ENCODE measurements around the gene ABI3. TPM values are rescaled to one million over a fixed set of nuclear protein-coding genes. Genes with fewer than 3 reads are reported as not detected.

Gene ABI3
- polyA plus RNA-seq, 4 donors = 2.7 to 18.6 (median 8.7) TPM

DNA sequence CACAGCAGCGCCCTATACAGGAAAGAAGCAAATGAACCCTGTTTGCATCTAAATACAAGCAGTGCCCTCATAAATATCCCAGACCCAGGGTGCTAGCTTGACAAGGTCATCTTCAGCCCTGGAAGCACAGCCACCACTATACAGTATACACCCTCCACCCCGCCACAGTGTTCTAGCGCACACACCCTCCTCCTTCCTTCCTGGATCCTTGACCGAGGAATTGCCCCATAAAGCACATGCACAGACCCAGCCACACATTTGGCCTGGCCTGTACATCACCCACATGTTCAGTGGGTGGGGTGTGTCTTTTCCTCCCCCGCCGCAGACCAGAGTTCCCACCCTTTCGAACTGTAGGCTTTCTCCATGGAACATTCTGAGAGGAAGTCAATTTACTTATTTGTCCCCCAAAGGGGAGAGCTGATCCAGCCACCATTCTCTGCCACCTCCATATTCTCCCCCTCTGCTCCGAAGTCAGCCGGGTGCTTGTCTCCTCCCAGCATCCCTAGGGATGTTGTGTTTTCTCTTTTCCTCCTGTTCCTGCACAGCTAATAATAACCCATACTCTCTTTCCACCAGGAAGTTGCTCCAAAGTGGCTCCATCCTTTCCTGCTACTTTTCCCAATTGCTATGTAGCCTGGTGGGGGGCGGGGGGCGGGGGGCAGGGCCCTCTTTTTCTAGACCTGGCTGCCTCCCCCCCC is 6.6 kb downstream of the ABI3 start:
- H3K4me3 ChIP-seq (ENCODE audit: low read depth in 1 of 3, low read length in 3 of 3) = no peak overlapping the region
- peaks cover 0 to 14% (median 0%) of the 10 kb centered on the region in 3 donors for H3K27me3 ChIP-seq (ENCODE audit: control insufficient read depth in 3 of 3, insufficient read depth in 3 of 3, low read length in 3 of 3)
- peaks cover 0 to 20% (median 0%) of the 10 kb centered on the region in 3 donors for H3K36me3 ChIP-seq (ENCODE audit: control insufficient read depth in 3 of 3, insufficient read depth in 2 of 3, low read depth in 1 of 3, low read length in 3 of 3)
- H3K4me1 ChIP-seq (ENCODE audit: control insufficient read depth in 3 of 3, insufficient read depth in 2 of 3, low read depth in 1 of 3, low read length in 2 of 3) = peaks cover 0 to 3% (median 0%) of the 10 kb centered on the region in 3 donors
- FAIRE-seq (no peak), DNase-seq (no peak)
- no peaks in the 10 kb centered on the region for H3K9me3 ChIP-seq (ENCODE audit: control insufficient read depth in 2 of 2, insufficient read depth in 1 of 2, low read depth in 1 of 2, low read length in 1 of 2)
- H3K27ac ChIP-seq (ENCODE audit: low read depth in 1 of 3, low read length in 2 of 3) = peak overlapping the region in 1 of 3 donors; percentile 68
- WGBS, 3 donors = 56 to 62% (median 57%) methylated on average over 11 of the region's 11 CpGs

DNA sequence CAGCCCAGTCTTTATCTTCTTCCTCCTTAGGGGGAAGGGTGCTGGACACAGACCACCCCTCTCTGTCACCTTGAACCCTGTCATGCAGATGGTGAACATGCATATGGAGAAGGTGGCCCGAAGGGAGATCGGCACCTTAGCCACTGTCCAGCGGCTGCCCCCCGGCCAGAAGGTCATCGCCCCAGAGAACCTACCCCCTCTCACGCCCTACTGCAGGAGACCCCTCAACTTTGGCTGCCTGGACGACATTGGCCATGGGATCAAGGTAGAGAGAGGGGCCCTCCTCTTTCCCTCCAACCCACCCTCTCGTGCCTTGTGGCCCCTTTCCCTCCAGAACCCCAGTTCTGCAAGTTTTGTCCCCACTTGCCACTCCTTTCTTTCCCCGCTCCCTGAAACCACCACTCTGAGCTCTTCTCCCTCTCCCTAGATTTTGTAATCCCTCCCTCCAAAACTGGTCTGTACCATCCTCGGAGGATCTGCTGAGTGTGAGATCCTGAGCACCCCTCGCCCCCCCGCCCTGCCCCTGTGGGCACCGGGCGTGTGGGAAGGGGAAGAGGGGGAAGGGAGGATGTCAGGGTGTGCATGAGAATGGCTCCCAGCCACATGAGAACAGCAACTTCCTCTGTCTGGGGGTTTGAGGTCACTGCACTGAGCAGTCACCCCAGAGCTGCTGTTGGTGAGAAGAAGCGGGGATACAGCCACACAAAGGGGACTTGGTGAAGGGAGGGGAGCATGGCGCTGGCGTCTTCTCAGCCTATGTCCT is 7.3 kb downstream of the ABI3 start:
- H3K4me3 ChIP-seq (ENCODE audit: low read depth in 1 of 3, low read length in 3 of 3) = no peak overlapping the region
- H3K4me1 ChIP-seq (ENCODE audit: control insufficient read depth in 3 of 3, insufficient read depth in 2 of 3, low read depth in 1 of 3, low read length in 2 of 3) = peaks cover 0 to 3% (median 0%) of the 10 kb centered on the region in 3 donors
- FAIRE-seq (no peak), DNase-seq (peak in 1 of 2 donors; percentile 66)
- peaks cover 0 to 21% (median 0%) of the 10 kb centered on the region in 3 donors for H3K27me3 ChIP-seq (ENCODE audit: control insufficient read depth in 3 of 3, insufficient read depth in 3 of 3, low read length in 3 of 3)
- H3K27ac ChIP-seq (ENCODE audit: low read depth in 1 of 3, low read length in 2 of 3) = peak overlapping the region in 2 of 3 donors; percentile 24 to 69
- H3K36me3 ChIP-seq (ENCODE audit: control insufficient read depth in 3 of 3, insufficient read depth in 2 of 3, low read depth in 1 of 3, low read length in 3 of 3) = peaks cover 0 to 22% (median 0%) of the 10 kb centered on the region in 3 donors
- no peaks in the 10 kb centered on the region for H3K9me3 ChIP-seq (ENCODE audit: control insufficient read depth in 2 of 2, insufficient read depth in 1 of 2, low read depth in 1 of 2, low read length in 1 of 2)
- 58 to 69% (median 61%) methylated on average over 17 of the region's 17 CpGs for WGBS, 3 donors

DNA sequence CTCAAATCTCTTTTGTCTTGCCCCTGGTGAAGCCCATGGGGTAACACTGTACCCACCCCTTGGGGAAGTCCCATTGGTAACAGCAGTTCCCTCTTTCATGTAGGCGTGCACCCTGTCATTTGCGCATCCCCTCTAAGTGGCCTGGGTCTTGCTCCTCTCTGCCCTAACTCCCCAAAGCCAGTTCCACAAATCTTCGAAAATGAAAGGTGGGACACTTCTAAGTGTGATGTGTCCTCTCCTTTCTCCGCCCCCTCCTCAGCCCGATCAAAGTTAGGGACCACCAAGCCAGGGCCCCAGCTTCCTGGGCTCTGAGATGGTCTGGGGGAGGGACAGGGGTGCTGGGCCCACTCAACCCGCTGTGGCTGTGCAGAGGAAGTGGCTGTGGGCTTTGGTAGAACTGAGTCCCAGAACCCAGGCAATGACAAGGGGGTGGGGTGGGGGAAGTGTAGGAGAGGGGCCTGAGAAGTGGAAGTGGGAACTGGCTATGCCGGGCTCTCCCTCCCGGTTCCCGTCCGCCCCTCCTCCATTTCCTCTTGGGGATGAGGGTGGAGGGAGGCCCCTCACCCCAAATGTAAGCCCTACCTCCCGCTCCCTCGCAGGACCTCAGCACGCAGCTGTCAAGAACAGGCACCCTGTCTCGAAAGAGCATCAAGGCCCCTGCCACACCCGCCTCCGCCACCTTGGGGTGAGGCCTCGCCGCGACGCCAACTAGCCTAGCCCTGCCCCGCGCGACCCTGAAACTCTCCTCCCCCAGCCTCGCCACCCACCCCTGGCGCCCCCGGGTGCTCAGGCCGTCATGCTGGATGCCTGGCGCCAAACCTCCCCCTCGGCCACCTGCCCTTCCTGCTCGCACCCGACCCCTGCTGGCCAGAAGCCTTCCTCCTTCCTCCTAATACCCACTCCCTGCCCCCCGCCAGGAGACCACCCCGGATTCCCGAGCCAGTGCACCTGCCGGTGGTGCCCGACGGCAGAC is 8.7 kb downstream of the ABI3 start:
- FAIRE-seq (no peak), DNase-seq (peak in 1 of 2 donors; percentile 54)
- Histone ChIP-seq H3K27ac (ENCODE audit: low read depth in 1 of 3, low read length in 2 of 3) (peak overlapping the region in 2 of 3 donors; percentile 35 to 52), H3K9me3 (ENCODE audit: control insufficient read depth in 2 of 2, insufficient read depth in 1 of 2, low read depth in 1 of 2, low read length in 1 of 2) (no peaks in the 10 kb centered on the region), H3K36me3 (ENCODE audit: control insufficient read depth in 3 of 3, insufficient read depth in 2 of 3, low read depth in 1 of 3, low read length in 3 of 3) (peaks cover 0 to 25% (median 0%) of the 10 kb centered on the region in 3 donors), H3K27me3 (ENCODE audit: control insufficient read depth in 3 of 3, insufficient read depth in 3 of 3, low read length in 3 of 3) (peaks cover 0 to 35% (median 6%) of the 10 kb centered on the region in 3 donors), H3K4me3 (ENCODE audit: low read depth in 1 of 3, low read length in 3 of 3) (peak overlapping the region in 1 of 3 donors; percentile 5), H3K4me1 (ENCODE audit: control insufficient read depth in 3 of 3, insufficient read depth in 2 of 3, low read depth in 1 of 3, low read length in 2 of 3) (peaks cover 0 to 9% (median 3%) of the 10 kb centered on the region in 3 donors)
- WGBS, 3 donors = 23 to 34% (median 28%) methylated on average over 28 to 37 of the region's 37 CpGs

DNA sequence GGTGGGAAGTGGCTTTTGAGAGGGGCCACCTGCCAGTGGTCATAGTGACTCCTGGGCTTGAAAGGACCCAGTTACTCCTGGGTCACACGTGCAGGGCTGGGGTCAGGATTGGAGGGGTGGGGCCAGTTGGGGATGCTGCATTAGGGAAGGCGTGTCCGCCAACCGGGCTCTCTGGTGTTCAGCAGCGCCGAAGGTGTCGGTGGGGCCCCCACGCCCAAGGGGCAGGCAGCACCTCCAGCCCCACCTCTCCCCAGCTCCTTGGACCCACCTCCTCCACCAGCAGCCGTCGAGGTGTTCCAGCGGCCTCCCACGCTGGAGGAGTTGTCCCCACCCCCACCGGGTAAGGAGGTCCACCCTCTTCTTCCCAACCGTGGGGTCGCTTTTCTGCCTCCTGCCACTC is 9.5 kb downstream of the ABI3 start:
- Histone ChIP-seq H3K9me3 (ENCODE audit: control insufficient read depth in 2 of 2, insufficient read depth in 1 of 2, low read depth in 1 of 2, low read length in 1 of 2) (no peaks in the 10 kb centered on the region), H3K4me1 (ENCODE audit: control insufficient read depth in 3 of 3, insufficient read depth in 2 of 3, low read depth in 1 of 3, low read length in 2 of 3) (peaks cover 0 to 16% (median 3%) of the 10 kb centered on the region in 3 donors), H3K4me3 (ENCODE audit: low read depth in 1 of 3, low read length in 3 of 3) (no peak overlapping the region), H3K27me3 (ENCODE audit: control insufficient read depth in 3 of 3, insufficient read depth in 3 of 3, low read length in 3 of 3) (peaks cover 0 to 43% (median 6%) of the 10 kb centered on the region in 3 donors), H3K27ac (ENCODE audit: low read depth in 1 of 3, low read length in 2 of 3) (peak overlapping the region in 1 of 3 donors; percentile 35), H3K36me3 (ENCODE audit: control insufficient read depth in 3 of 3, insufficient read depth in 2 of 3, low read depth in 1 of 3, low read length in 3 of 3) (peaks cover 0 to 25% (median 0%) of the 10 kb centered on the region in 3 donors)
- WGBS, 3 donors = 45 to 74% (median 67%) methylated on average over 9 to 15 of the region's 15 CpGs
- DNase-seq = no peak
- FAIRE-seq = no peak

DNA sequence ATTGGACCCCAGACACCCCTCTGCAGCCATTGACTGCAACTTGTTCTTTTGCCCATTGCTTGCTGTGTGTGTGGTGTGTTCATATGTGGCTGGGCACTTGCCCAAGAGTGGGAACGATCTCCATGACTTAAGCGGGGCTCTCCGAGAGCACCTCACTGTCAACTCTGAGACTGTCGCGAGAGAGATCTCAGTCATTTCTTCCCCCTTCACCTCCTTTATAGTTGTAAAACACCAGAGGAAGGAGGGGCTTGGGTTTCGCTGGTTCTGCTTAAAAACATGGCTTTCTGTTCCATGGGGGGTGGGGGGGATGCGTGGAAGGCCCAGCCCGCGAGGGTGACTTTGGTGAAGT is 12.6 kb downstream of the ABI3 start:
- Histone ChIP-seq H3K4me1 (ENCODE audit: control insufficient read depth in 3 of 3, insufficient read depth in 2 of 3, low read depth in 1 of 3, low read length in 2 of 3) (peaks cover 0 to 16% (median 0%) of the 10 kb centered on the region in 3 donors), H3K36me3 (ENCODE audit: control insufficient read depth in 3 of 3, insufficient read depth in 2 of 3, low read depth in 1 of 3, low read length in 3 of 3) (peaks cover 0 to 16% (median 0%) of the 10 kb centered on the region in 3 donors), H3K27me3 (ENCODE audit: control insufficient read depth in 3 of 3, insufficient read depth in 3 of 3, low read length in 3 of 3) (peaks cover 0 to 70% (median 6%) of the 10 kb centered on the region in 3 donors), H3K27ac (ENCODE audit: low read depth in 1 of 3, low read length in 2 of 3) (no peak overlapping the region), H3K4me3 (ENCODE audit: low read depth in 1 of 3, low read length in 3 of 3) (no peak overlapping the region), H3K9me3 (ENCODE audit: control insufficient read depth in 2 of 2, insufficient read depth in 1 of 2, low read depth in 1 of 2, low read length in 1 of 2) (no peaks in the 10 kb centered on the region)
- FAIRE-seq = no peak
- 5 to 18% (median 13%) methylated on average over 9 of the region's 9 CpGs for WGBS, 3 donors
- DNase-seq = no peak

DNA sequence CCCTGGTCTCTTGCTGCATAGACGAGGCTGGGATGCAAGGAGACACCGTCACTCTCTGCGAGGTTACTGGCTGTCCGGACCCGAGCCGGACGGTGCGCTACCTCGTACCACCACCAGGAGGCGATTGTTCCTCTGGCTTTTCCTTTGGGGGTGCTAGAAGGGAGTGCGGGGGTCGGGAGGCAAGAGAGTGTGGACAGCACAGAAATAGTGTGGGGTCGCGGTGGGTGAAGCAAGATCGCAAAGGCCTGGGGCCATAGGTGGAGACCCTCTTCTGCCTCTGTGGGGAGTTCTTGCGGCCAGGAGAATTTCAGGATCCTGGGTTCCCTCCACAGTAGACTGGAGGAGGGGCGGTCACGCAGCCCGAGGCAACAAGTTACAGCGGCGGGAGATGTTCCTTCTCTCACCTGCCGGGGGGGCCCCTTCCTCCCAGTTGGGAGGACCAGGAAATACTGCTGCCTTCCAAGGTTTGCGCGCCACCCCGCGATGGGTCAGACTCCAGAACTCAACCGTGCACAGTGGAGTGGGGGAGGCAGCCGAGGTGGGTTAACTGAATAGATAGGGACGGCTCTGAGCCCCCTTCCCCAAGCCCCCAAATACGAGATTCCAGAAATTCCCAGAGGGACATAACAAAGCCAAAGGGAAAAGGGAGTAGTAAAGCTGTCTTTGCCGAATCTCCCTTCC is 13.2 kb downstream of the ABI3 start:
- FAIRE-seq = no peak
- H3K4me1 ChIP-seq (ENCODE audit: control insufficient read depth in 3 of 3, insufficient read depth in 2 of 3, low read depth in 1 of 3, low read length in 2 of 3) = peaks cover 0 to 16% (median 0%) of the 10 kb centered on the region in 3 donors
- H3K27ac ChIP-seq (ENCODE audit: low read depth in 1 of 3, low read length in 2 of 3) = no peak overlapping the region
- peaks cover 0 to 70% (median 6%) of the 10 kb centered on the region in 3 donors for H3K27me3 ChIP-seq (ENCODE audit: control insufficient read depth in 3 of 3, insufficient read depth in 3 of 3, low read length in 3 of 3)
- DNase-seq = peak; percentile 36 to 56
- H3K4me3 ChIP-seq (ENCODE audit: low read depth in 1 of 3, low read length in 3 of 3) = peak overlapping the region in 1 of 3 donors; percentile 30
- H3K36me3 ChIP-seq (ENCODE audit: control insufficient read depth in 3 of 3, insufficient read depth in 2 of 3, low read depth in 1 of 3, low read length in 3 of 3) = peaks cover 0 to 16% (median 0%) of the 10 kb centered on the region in 3 donors
- no peaks in the 10 kb centered on the region for H3K9me3 ChIP-seq (ENCODE audit: control insufficient read depth in 2 of 2, insufficient read depth in 1 of 2, low read depth in 1 of 2, low read length in 1 of 2)
- WGBS, 3 donors = 0 to 4% (median 3%) methylated on average over 31 of the region's 31 CpGs

DNA sequence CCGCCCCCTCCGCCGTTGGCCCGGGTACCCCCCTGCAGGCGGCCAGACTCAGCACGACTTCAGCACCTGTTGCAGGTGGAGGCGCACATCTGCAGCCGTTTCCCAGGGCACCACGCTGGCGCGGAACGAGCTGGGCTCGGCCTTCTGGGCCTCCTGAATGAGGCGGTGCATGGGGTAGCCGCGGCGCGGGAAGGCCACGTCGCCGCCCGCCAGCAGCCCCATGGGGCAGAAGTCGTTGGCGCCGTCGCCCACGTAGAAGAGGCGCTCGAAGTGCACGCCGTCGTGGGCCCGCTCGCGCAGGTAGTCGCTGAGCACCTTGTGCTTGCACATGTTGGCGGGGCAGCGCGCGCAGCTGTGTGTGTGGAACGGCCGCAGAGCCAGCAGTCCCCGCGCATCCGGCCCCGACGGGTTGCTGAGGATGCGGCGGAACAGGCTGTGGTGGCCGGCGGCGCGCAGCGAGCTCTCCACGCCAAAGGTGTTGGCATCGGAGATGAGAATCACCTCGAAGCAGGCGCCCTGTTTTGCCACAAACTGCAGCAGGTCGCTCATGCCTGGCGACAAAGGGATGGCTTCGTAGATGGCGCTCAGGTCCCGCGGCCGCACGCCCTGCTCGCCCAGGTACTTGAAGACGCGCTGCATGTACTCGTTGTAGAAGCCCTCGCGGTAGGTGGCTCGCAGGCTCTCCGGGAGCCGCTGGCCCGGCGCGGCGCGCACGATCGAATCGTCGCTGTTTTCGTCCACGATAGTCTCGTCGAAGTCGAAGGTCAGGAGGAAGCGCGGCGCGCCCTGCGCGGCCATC is 13.9 kb downstream of the ABI3 start:
- Histone ChIP-seq H3K4me3 (ENCODE audit: low read depth in 1 of 3, low read length in 3 of 3) (peak overlapping the region in 1 of 3 donors; percentile 30), H3K27ac (ENCODE audit: low read depth in 1 of 3, low read length in 2 of 3) (no peak overlapping the region), H3K27me3 (ENCODE audit: control insufficient read depth in 3 of 3, insufficient read depth in 3 of 3, low read length in 3 of 3) (peaks cover 0 to 69% (median 6%) of the 10 kb centered on the region in 3 donors), H3K4me1 (ENCODE audit: control insufficient read depth in 3 of 3, insufficient read depth in 2 of 3, low read depth in 1 of 3, low read length in 2 of 3) (peaks cover 0 to 16% (median 0%) of the 10 kb centered on the region in 3 donors), H3K9me3 (ENCODE audit: control insufficient read depth in 2 of 2, insufficient read depth in 1 of 2, low read depth in 1 of 2, low read length in 1 of 2) (no peaks in the 10 kb centered on the region), H3K36me3 (ENCODE audit: control insufficient read depth in 3 of 3, insufficient read depth in 2 of 3, low read depth in 1 of 3, low read length in 3 of 3) (peaks cover 0 to 13% (median 0%) of the 10 kb centered on the region in 3 donors)
- DNase-seq (peak; percentile 42 to 53), FAIRE-seq (no peak)
- 1 to 2% (median 1%) methylated on average over 91 to 95 of the region's 95 CpGs for WGBS, 3 donors

All from small intestine (tissue), 7 donors.